ENCODE results near the gene SLC28A3.

SLC28A3 gene

DNA sequence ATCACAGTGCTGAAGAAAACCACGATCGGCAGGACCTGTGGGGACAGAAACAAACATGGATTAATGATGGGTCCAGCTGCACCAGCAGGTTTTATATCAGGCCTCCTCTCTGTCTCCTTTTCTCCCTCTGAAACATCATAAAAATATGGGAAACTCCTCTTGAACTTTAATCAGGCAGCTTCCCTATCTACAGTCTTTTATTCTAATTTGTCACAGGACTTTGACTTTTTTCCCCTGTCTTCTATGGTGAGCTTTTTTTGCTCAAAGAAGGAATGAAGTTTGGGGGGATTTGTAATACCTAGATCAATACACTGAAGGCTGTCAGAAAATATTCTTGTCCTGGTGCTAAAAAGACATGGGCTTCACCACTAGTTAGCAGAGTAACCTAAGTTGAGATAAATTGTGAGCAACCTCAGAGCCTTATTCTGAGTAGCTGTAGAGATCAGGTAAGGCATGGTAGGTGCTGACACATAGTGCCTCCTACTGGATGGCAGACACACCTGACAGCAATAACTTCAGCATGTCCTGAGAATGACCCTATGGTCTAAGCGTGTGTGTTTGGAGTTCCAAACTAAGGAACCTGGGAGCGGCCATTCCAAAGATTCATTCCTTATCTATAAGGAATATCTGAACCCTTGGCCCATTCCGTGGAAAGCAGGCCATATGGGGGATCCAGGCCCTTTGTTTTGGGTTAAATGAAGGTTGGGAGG lies 46.2 kb downstream of the SLC28A3 start:
- no peak for DNase-seq

DNA sequence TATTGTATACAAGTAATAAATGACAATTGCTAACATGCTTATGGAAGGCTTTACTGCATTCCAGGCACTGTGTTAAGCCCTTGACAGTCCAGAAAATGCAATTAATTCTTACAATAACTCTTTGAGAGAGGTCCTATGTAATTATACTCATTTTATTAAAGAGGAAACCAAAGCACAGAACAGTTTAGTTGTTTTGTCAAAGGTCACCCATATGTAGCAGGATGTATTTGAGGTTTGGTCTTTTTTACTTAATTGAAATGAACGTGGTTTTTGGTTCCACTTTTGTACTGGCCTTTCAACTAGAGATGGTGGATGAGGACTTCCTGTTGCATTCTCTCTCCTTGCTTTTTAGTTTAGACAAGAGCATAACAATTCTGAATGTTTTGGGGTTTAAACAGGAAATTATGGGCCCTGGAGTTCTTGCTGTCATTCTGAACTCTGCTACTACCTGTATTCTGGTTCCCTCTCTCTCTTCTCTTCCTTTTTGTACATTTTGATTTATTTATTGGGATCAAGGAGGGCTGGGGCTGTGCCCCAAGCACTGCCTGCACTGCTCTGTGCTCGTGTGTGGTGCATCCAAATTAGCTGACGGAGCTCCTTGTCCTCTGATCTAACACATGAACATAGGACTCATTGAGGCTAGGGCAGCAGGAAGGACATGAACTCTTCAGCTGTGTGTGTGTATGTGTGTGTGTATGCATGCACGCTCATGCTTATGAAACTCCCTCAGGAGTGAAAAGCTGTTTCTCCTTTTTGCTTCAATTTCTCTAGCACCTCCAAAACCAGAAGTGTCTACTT lies 47.4 kb downstream of the SLC28A3 start:
- no peak for DNase-seq

DNA sequence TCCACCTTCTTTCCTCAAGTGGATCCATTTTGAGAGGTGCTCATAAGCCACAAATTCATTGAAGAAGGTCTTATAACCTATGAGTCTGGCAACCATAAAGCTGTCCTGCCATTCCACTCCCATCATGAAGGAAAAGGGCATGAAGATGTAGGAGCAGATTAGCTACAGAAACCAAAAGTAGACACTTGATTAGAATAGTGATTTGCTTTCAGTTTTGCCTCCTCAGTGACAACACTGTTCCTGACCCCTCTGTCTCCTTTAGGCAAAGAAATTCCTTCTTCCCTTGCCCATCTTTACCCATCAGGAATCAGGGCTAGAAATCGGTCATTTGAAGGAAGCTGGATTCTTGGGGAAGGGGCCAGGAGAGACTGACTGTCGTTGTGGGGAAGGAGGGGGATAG lies 55.2 kb downstream of the SLC28A3 start:
- DNase-seq = no peak

DNA sequence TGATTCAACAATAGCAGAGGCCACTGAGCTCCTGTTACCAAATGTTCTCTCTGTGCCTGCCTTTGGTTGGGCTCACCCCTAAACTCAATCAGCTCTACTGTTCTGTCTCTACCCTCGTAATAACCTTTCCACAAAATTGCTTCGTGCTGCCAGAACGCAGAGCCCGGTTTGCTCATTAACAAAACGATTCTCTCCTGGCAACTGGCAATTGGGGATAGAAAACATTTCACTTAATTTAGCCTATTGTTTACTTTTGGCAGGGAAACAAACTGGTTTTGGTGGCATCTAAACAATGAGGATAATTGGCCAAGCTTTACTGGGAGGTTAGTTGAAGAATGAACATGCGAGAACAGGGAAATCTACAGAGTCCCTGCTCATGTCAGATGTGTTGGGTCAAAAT lies 56.6 kb downstream of the SLC28A3 start:
- DNase-seq = no peak

DNA sequence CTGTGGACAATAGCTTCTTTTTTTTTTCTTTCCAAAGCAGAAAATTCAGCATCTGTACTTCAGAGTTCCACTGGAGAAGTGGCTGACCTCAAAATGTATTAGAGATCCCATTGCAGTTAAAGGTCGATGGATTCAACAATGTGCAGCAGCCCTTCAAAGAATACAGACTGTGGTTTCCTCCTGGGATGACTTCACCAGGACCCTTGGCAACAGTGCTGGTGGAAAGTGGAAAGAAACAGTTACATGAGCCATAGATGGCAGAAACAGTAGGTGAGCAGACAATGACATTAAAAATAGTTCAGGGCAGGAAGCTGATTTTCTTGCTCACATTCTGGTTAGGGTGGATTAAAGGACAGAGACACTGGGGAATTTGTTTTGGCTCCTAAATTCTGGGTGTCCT lies 62.4 kb downstream of the SLC28A3 start:
- DNase-seq = no peak

DNA sequence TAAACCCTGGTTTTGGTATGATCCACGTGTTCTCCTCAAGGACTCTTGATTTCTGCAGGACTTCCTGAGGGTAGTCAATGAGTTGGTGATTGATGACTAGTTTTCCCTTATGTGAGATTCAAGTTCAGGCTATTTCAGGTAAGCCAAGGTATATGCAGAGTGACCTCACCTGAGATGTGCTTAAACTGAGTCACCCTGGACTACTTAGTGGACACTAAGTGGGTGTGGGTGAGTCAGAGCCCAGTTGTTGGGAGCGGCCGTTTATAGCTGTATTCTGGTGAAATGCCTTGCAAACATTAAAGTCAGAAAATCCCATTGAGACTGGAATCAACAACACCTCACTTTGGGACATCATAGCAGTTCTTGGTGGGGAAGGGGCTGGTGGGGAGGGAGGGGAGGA lies 62.9 kb downstream of the SLC28A3 start:
- no peak for DNase-seq

DNA sequence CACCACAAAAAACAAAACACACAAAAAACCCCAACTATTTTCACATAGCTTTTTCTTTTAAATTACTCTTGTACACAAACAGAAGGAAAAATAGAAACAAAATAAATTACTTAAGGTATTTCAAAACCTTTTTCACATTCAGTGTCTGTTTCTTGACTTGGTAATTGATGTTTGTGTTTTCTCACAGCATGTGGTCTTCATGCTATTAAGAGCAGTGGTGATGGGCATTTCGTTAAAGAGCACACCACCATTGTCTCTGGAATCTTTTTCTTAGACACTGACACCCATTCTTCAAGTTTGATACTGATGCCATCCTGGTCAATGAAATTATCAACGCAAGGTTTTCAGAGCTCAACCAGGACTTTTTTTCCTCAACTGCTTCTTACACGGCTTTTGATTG lies 63.8 kb downstream of the SLC28A3 start:
- DNase-seq = no peak

DNA sequence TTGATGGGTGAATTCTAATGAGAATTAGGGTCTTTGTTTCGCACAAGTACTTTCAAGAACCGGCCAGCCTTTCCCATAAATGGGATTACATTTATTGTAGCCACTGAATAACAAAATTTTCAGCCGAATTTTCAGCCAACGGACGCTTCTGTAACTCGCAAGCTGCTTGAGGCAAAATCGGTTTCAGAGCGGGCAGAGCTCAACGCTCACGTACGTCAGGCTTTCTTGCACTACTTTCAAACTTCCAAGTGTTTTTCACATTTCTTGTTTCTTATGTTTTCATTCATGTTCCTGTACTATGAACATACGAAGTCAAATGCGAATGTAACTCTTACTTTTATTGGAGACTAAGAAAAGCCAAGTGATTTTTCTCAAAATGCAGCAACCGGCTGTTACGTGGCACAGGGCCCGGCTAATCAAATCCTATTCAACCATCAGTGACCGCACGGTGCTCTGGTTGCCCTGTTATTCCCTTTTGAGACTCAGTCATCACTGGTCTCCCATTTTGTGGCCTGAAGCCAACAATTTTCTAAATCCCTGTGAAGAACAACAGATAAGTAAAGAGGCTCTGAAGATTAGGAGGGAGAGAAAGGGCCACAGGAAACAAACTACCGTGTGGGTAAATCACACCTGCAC lies 68.5 kb downstream of the SLC28A3 start:
- no peak for DNase-seq

DNA sequence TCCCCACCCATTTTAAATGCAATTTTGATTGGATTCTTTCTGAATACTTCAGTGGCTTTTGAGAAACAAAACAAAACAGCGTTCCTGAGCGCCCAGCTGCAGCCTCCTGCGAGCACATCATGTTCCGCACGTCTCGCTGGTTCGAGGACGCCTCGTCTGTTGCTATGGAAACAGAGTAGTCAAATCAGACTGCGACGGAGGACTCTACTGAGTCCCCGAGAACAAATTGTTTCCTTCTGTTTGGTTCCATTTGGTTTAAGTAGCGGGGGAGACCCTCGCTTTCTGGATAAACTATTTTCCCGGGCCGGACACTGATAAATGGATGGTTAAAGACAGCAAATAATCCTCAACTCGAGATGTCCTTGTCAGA lies 69.0 kb downstream of the SLC28A3 start:
- DNase-seq = peak; percentile 73

DNA sequence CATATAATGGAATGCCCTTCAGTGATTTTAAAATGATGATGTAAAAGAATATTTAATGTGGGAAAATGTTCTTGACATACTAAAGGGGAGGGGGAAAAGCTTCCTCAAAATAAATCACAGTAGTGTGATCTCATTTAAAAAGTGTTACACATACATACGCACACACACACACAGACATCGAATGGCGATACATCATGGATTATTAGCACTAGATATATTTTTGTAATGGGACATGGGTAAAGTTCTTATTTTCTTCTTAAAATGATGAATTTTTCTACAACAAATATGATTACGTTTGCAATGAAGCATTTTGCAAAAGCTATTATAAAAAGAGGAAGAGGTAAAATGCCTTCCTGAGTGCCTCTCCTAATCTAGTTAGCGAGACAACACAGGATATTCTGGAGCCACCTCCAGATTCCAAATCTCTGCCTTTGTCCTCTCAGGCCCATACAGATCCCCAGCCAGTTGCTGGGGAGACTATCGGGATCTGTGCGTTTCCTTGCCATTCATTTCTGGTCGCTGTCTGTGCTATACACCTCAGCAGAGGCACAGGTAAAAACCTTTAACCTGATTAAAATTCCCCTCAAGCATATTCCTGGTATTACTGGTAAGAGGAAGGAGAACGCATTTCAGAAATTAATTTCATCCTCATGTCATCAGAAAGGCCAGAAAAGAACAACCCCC lies 69.6 kb downstream of the SLC28A3 start:
- DNase-seq = no peak

DNA sequence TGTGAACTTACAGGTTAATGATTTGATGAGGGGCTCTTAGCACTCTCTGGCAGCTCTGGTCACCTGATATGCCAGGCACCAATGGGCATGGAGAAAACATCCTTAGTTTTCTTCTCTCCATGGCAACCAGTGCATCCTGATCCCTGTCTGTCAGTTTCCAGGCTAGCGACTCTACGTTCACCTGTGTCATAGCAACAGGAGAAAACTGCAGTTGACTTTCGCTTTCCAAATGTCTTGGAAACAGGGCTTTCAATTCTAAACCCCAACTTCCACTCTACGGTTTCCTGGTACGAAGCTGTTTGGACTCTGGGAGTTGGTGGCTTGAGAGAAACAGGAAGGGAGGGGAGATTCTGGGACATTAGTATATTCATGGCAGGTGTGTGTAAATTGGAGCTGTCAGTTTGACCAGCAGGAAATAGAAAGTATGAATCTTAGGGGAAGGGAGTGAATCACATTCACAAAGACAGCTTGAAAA lies 74.4 kb downstream of the SLC28A3 start:
- DNase-seq = no peak

DNA sequence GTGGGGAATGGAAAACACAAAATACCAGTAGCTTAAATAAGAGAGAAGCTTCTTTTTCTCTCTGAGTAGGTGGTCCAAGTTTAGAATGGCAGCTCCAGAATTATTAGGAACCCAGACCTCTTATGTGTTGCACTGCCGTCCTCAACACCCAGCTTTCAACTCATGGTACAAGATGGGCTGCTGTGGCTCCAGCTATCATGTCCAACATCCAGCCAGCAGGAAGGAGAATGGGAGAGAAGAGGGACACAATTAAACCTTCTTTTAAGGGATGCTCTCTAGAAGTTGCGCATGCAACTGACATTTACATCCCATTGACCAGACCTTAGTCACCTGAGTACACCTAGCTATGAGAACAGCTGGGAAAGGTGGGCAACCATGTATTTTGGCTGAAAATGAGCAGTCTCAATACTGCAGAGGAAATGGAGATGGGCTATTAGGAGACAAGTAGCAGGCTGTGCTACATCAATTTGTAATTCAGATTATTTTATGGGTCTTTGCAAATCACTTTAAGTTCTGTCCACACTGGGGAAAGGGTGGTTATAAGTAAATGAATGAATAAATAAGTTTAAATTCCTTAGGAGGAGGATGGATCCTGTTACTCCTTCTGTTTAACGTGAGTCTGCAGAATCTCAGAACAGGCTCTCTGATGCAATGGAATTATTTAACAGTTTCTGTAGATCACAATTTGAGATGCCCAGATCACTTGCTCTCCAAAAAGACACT lies 76.1 kb downstream of the SLC28A3 start:
- no peak for DNase-seq

DNA sequence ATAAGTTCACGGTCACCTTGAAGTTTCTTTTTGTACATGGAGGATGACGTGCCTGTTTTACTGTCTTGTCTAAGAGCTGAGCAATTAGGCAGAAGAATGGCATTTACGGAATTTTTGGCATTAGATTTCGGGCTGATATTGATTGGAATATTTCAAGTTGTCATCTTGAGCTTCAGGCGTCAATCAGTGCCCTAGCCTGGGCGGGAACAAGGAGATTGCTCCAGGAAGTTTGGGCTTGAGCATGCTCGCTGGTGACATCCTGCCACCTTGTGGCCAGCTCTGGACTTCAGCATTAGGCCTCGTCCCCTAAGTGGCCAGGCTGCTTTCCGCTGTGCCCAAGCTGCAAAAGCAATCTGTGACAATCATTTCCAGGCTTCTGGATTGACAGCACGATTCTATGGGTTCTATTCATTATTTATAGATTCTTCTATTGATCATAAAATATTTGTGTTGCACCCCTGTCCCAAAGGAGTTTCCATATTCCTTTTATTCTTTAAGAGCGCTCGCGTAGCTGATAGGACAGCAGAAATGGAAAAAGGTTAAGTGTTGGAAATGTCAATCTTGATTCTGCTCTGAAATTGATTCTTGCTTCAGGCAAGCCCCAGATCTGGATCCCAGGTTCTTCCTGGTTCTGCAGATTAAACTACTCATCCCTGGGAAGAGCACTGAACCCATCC lies 79.3 kb downstream of the SLC28A3 start:
- DNase-seq = peak; percentile 32

DNA sequence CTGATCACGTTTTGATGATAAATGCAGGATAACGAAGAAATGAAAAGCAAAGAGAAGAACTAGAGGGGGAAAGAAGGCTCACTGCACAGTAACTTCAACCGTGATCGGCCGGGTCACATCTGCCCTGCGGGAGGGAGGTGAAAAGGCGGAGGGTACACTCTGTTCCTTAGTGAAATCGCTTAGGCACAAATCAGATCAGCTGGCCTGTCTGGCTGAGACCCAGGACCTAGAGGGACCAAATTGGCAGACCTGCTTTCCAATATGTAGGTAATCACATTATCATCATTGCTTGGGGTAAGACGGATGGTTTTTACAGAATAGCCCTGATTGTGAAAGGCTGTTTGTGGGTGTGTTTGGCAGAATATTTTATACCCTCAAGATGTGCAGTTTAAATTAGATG lies 82.2 kb downstream of the SLC28A3 start:
- DNase-seq = no peak

DNA sequence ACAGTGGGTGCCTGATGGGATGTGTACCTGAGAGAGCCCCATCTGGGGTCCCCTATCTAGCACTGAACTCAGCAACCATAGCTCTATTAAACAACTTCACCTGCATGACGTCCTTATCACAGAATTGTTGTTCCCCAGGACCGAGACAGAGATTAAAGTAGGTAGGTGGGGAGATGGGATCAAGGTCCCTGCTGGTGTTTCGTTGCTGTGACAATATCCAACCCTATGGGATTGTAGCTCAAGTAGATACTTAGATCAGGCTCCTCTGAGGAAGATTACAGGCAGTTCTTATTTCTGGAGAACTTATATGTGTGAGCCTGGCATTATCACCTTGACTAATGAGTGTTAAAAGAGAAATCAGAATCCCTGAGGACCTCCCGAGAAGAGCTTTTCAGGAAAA lies 84.9 kb downstream of the SLC28A3 start:
- DNase-seq = no peak

DNA sequence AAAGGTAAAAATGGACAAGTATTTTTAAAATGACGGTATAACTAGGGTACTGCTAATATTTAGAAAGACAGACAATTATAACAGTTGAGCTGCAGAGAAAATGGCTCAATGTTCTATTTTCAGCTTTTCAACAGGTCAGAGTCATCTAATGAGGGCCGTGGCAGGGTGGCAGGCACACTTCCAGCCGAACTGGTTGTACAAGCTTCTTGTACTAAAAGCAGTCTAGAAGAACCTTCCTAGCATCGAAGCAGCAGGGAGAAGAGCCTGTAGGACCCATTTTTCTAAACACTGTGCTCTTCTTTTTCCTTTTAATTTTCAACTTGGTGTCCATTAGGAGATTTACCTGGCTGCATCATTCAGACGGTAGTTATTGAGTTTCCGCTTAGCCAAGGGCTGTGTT lies 85.6 kb downstream of the SLC28A3 start:
- no peak for DNase-seq

DNA sequence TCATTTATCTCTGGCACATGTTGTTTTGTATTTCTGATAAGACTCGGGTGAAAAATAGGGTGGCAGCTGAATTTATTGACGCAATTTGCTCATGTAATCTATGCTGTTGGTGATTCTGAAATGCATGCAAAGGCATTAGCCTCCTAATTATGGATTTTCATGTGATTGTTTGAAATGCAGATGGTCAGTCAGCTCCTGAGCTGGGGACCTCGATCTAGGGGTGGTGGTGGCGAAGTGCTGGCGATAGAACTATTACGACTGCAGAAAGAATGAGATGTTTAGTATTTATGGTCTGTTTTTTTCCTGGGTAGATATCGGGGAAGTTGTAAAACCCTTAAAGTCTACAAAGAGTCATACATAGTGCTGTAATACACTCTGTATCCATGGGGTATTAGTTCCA lies 88.6 kb downstream of the SLC28A3 start:
- DNase-seq = no peak

DNA sequence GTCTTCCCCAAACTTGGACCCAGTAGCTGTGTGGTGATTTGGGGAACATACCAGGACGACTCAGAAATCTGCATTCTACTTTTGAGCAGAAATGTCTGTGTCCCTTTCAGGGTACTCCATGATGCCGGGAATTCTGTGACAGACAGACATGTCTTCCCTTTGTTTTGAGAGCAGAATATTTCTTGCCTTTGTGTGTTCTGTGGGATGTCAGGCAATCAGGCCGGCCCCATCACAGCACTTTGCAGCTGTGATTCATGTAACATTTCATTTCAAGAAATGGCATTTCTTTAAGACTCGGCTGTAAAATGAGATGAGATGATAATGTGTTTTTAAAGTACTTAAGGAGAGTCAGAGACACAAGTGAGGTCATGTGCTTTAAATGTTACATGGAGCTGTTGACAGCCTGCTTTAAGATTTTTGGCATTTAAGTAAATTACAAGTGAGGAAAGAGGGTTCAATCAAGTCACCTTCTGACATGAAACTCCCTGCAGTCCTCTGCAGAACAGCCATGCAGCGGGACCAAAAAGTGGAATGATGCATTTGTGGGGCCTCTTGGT lies 98.7 kb downstream of the SLC28A3 start:
- no peak for DNase-seq

DNA sequence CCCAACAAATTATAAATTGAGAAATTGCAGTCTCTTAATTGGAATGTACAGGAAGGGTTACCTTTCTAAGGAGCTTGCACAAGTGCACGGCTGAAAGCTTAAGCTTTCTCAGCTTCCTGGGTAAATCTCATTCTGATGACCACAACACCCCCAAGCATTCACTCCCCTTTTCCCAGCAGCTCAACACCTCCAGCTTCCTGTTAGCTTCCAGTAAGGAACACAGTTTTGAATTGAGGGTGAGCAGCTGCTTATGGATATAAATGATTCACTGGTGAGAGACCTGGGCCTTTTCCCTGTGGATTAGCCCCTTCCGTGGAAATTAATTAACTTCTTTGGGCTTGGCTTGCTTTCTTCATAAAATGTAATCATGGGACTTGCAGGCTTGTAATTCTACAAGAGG lies 101.2 kb downstream of the SLC28A3 start:
- no peak for DNase-seq

DNA sequence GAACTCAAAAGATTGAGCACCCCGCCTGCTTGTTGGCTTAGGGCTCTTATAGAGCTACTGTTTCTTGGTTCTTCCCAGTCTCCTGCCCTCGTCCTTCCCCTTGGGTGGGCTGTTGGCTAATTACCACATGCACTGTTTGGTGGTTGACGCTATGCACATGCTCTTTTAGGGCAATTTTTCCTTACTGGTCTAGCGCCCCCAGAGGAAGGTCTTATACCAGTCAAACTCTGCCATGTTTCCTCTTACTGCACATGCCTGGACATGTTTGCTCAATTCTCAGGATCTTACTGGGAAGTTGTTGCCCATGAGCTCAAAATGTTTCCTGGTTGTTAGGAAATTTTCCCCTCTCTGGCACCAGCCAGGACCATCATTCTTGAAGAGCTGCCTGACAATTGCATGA lies 101.9 kb downstream of the SLC28A3 start:
- no peak for DNase-seq

DNA sequence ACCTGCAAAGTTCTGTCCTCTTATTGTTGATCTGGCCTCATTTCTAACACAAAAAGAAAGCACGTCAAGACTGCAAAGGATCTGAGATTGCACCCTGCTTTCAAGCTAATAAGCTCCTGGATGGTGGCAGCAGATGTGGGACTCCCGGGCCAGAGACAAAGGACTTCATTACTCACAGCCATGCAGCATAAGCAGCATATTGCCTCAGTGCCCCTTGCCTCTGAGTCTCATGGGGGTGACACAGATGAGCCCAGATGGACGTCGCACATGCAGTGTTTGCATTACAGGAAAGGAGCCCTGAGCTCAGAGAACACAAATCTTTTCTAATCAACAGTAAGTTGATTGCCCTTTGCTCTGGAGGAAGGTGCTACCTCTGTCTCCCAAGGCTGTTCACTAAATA lies 105.0 kb downstream of the SLC28A3 start:
- DNase-seq = no peak
